ENCODE results near the gene KAZN.

The KAZN gene

DNA sequence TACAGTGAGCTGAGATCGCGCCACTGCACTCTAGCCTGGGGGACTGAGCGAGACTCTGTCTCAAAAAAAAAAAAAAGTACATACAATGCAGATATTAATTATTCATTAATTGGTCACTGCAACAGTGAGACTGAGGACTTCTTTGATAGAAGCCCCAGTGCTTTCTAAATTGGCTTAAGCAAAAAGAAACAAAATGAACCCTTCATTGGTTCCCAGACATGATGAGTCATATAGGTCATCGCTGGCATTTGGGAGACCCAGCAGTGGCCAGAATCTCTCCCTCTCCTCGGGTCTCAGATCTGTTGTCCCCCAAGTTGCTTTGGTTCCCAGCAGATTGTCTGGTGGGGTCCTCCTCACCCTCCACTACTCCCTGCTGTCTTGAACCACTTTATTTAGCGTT is 144.9 kb downstream of the KAZN start:
- H3K4me3 Mint-ChIP-seq: no peak overlapping the region
- peaks cover 25% of the 10 kb centered on the region for H3K27me3 Mint-ChIP-seq
- no peaks in the 10 kb centered on the region for H3K4me1 Mint-ChIP-seq
- DNase-seq (no peak), ATAC-seq (no peak)
- no peaks in the 10 kb centered on the region for H3K36me3 Mint-ChIP-seq (ENCODE audit: low read depth)
- H3K9me3 Mint-ChIP-seq: no peaks in the 10 kb centered on the region
- H3K27ac Mint-ChIP-seq: no peak overlapping the region

GRCh38 chr1:14745001-14745720 is 146.7 kb downstream of the KAZN start:
- H3K9me3 Mint-ChIP-seq: no peaks in the 10 kb centered on the region
- no peak overlapping the region for H3K4me3 Mint-ChIP-seq
- peaks cover 15% of the 10 kb centered on the region for H3K27me3 Mint-ChIP-seq
- no peak overlapping the region for H3K27ac Mint-ChIP-seq
- no peaks in the 10 kb centered on the region for H3K36me3 Mint-ChIP-seq (ENCODE audit: low read depth)
- no peaks in the 10 kb centered on the region for H3K4me1 Mint-ChIP-seq
- DNase-seq (no peak), ATAC-seq (no peak)

- H3K36me3 Mint-ChIP-seq (ENCODE audit: low read depth): no peaks in the 10 kb centered on the region
- ATAC-seq (no peak), DNase-seq (no peak)
- H3K4me3 Mint-ChIP-seq: no peak overlapping the region
- no peaks in the 10 kb centered on the region for H3K4me1 Mint-ChIP-seq
- peaks cover 11% of the 10 kb centered on the region for H3K27me3 Mint-ChIP-seq
- no peaks in the 10 kb centered on the region for H3K9me3 Mint-ChIP-seq
- H3K27ac Mint-ChIP-seq: no peak overlapping the region
These were observed 147.3 kb downstream of the KAZN start for GRCh38 chr1:14745789-14746188.

DNA sequence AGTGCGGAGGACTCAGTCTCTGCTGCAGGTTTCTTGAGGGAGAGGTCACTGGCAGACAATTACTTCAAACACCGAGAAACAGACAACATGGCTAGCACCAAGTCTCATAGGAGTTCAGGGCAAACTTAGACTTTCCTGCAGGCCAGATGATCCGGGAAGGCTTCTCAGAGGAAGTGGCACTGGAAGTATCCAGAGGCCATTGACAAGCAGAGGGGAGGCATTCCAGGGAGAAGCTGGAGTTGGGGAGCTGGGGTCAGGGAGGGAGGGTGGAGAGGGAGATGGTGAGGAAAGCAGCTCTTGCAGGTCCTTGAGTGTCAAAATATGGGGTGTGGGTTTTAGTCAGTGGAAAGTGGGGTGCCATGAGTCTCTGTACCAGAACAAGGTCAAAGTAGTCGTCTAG is 147.9 kb downstream of the KAZN start:
- peaks cover 6% of the 10 kb centered on the region for H3K27me3 Mint-ChIP-seq
- no peak for ATAC-seq
- H3K4me1 Mint-ChIP-seq: no peaks in the 10 kb centered on the region
- H3K36me3 Mint-ChIP-seq (ENCODE audit: low read depth): no peaks in the 10 kb centered on the region
- no peaks in the 10 kb centered on the region for H3K9me3 Mint-ChIP-seq
- no peak for DNase-seq
- no peak overlapping the region for H3K4me3 Mint-ChIP-seq
- H3K27ac Mint-ChIP-seq: no peak overlapping the region

DNA sequence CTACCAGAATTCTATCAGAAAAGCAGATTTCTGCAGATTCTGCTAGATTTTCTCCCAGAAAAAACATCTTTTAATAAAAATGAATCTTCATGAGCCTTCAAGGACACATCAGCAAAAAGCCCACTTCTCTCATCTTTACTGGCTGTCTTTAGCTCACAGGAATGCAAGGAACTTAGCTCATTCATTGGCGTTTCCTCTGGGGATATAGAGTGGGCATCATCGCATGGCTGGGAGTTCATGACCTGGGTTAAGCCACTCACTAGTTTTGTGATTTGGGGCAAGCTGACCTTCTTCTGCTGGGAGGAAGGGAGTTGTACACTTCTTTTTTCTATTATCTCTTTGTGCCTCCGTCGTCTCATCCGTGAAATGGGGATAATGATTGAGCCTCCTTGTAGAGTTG is 149.7 kb downstream of the KAZN start:
- no peak overlapping the region for H3K4me3 Mint-ChIP-seq
- no peaks in the 10 kb centered on the region for H3K36me3 Mint-ChIP-seq (ENCODE audit: low read depth)
- no peaks in the 10 kb centered on the region for H3K9me3 Mint-ChIP-seq
- no peak overlapping the region for H3K27ac Mint-ChIP-seq
- no peaks in the 10 kb centered on the region for H3K27me3 Mint-ChIP-seq
- H3K4me1 Mint-ChIP-seq: no peaks in the 10 kb centered on the region
- no peak for DNase-seq
- ATAC-seq: no peak

- no peak overlapping the region for H3K4me3 Mint-ChIP-seq
- no peaks in the 10 kb centered on the region for H3K9me3 Mint-ChIP-seq
- no peaks in the 10 kb centered on the region for H3K4me1 Mint-ChIP-seq
- DNase-seq (no peak), ATAC-seq (no peak)
- H3K27ac Mint-ChIP-seq: no peak overlapping the region
- no peaks in the 10 kb centered on the region for H3K27me3 Mint-ChIP-seq
- H3K36me3 Mint-ChIP-seq (ENCODE audit: low read depth): no peaks in the 10 kb centered on the region
These were observed 150.5 kb downstream of the KAZN start for GRCh38 chr1:14748977-14749376.

GRCh38 chr1:14750490-14750889 is 152.0 kb downstream of the KAZN start:
- Mint-ChIP-seq H3K27me3 (no peaks in the 10 kb centered on the region), H3K9me3 (no peaks in the 10 kb centered on the region), H3K4me3 (no peak overlapping the region), H3K27ac (no peak overlapping the region), H3K36me3 (ENCODE audit: low read depth) (no peaks in the 10 kb centered on the region), H3K4me1 (no peaks in the 10 kb centered on the region)
- DNase-seq (no peak), ATAC-seq (no peak)

DNA sequence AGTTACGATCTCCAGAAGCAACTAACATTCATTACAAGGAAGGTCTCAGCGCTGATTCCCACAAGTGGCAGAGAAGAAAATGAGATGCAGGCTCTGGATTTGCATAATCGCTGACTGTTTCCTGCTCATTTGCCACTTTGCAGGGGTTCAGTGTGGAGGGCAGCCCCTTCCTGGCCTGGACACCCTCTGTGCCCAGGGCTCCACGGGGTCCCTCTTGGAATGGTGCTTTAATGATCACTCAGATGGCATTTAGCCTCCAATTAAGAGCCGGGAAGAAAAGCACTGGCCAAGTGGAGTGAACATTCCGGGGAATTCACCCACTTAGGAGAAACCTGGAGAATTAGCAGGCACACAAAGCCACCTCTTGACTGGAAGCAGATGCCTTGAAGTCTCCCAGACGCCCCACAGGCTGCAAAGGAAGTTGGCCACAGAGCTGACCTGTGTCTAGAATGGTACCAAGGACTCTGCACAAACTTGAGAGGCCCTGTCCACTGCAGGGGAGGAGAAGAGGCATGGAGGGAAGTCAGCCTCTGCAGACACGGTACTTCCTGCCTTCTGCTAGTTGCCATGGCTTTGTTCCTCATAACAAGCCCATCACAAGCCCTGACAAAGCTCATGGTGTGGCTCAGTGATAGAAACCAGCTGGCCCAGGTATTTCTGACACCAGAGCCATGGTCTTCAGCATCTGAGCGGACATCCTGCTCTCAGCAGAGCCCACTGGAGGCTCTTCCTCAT is 157.2 kb downstream of the KAZN start:
- Mint-ChIP-seq H3K27me3 (no peaks in the 10 kb centered on the region), H3K4me1 (no peaks in the 10 kb centered on the region), H3K36me3 (ENCODE audit: low read depth) (no peaks in the 10 kb centered on the region), H3K27ac (no peak overlapping the region), H3K4me3 (no peak overlapping the region), H3K9me3 (no peaks in the 10 kb centered on the region)
- ATAC-seq: no peak
- DNase-seq: no peak

DNA sequence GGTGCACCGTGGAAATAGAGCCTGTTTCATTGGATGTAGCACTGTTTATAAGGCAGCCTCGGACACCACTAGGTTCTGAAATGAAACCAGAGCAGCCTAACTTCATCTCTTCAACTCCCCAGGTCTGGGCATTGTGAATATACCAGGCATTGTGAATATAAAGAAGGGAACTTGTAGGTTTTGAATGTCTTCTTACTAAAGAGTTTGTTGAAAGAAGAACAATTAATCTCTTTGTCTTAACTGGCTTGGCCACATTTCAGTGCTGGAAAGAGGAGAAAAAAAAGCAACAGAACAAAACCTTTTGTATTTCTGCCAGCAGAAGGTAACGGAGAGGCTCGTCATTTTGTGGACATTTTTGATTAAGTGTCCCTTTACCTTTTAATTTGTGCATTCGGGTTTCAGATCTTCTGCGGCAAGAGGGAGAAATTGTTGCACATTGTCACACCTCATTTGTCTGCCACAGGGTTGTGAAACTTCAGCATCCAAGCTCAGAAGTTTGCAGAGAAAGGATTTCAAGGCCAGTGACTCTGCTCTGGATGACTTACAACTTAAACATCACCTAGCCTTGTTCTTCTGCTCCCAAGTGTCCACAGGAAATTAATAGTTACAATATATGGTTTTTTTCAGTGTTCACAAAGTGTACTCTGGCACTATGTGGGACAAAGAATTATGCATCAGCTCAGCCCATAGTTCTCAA is 158.3 kb downstream of the KAZN start:
- no peaks in the 10 kb centered on the region for H3K27me3 Mint-ChIP-seq
- ATAC-seq (no peak), DNase-seq (no peak)
- H3K27ac Mint-ChIP-seq: no peak overlapping the region
- no peak overlapping the region for H3K4me3 Mint-ChIP-seq
- no peaks in the 10 kb centered on the region for H3K36me3 Mint-ChIP-seq (ENCODE audit: low read depth)
- no peaks in the 10 kb centered on the region for H3K9me3 Mint-ChIP-seq
- H3K4me1 Mint-ChIP-seq: no peaks in the 10 kb centered on the region

- H3K27ac Mint-ChIP-seq: no peak overlapping the region
- peaks cover 3% of the 10 kb centered on the region for H3K27me3 Mint-ChIP-seq
- no peaks in the 10 kb centered on the region for H3K4me1 Mint-ChIP-seq
- ATAC-seq: no peak
- no peaks in the 10 kb centered on the region for H3K36me3 Mint-ChIP-seq (ENCODE audit: low read depth)
- no peaks in the 10 kb centered on the region for H3K9me3 Mint-ChIP-seq
- no peak for DNase-seq
- H3K4me3 Mint-ChIP-seq: no peak overlapping the region
These were observed 158.8 kb downstream of the KAZN start for GRCh38 chr1:14757286-14757625.

DNA sequence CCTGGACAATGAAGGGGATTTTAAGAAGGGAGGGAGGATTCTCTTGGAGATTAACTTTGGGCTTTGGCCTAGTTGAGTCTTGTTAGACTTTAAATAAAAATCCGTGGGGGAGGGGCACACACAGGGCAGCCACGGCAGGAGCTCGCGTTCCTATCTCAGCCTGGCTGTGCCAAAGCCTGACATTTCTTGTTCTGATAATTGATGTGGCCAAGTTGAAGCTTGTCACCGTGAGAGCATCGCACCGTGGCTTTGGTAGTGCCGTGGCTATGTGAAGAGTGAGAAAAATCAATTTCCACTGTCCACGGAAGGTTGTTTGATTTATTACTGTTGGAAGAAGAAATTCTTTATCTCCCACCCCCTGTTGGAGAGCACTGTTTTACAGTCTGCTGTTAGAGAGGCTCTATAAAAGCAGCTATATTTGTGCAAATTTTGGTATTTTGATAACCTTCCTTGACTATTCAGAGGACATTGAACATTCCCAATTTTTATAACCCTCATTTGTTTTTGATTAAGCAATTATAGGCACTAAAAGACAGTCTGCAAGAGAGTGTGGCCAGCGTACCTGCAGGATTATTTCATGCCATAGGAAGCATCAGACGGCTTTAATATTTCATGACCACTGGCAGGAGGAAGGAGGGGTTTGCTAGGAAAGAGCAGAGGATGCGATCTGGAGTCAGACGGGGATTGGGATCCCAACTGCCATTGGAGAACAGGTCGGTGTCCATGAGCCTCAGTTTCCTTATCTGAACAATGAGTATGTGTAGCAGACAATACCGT is 160.7 kb downstream of the KAZN start:
- ATAC-seq (no peak), DNase-seq (no peak)
- Mint-ChIP-seq H3K4me1 (no peaks in the 10 kb centered on the region), H3K36me3 (ENCODE audit: low read depth) (no peaks in the 10 kb centered on the region), H3K27ac (no peak overlapping the region), H3K27me3 (peaks cover 3% of the 10 kb centered on the region), H3K4me3 (no peak overlapping the region), H3K9me3 (no peaks in the 10 kb centered on the region)

GRCh38 chr1:14759843-14760242 is 161.4 kb downstream of the KAZN start:
- Mint-ChIP-seq H3K36me3 (ENCODE audit: low read depth) (no peaks in the 10 kb centered on the region), H3K4me3 (no peak overlapping the region), H3K9me3 (no peaks in the 10 kb centered on the region), H3K27ac (no peak overlapping the region), H3K4me1 (no peaks in the 10 kb centered on the region), H3K27me3 (peaks cover 3% of the 10 kb centered on the region)
- no peak for DNase-seq
- no peak for ATAC-seq

DNA sequence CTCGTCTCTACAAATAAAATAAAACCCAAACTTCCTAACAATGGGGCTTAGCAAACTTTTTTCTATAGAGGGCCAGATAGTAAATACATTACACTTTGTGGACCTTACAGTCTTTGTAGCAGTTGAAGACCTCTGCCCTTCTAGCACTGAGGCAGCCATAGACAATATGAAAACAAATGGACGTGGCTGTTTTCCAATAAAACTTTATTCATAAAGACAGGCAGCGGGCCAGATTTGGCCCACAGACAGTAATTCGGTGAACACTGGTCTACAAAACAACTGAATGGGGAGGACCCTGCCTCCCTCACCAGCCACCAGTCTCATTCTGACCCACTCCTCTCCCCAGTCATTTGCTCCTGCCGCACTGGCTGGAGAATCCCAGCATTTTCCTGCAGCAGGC is 162.3 kb downstream of the KAZN start:
- ATAC-seq (no peak), DNase-seq (no peak)
- Mint-ChIP-seq H3K36me3 (ENCODE audit: low read depth) (no peaks in the 10 kb centered on the region), H3K4me3 (no peak overlapping the region), H3K27ac (no peak overlapping the region), H3K9me3 (no peaks in the 10 kb centered on the region), H3K4me1 (no peaks in the 10 kb centered on the region), H3K27me3 (peaks cover 6% of the 10 kb centered on the region)

DNA sequence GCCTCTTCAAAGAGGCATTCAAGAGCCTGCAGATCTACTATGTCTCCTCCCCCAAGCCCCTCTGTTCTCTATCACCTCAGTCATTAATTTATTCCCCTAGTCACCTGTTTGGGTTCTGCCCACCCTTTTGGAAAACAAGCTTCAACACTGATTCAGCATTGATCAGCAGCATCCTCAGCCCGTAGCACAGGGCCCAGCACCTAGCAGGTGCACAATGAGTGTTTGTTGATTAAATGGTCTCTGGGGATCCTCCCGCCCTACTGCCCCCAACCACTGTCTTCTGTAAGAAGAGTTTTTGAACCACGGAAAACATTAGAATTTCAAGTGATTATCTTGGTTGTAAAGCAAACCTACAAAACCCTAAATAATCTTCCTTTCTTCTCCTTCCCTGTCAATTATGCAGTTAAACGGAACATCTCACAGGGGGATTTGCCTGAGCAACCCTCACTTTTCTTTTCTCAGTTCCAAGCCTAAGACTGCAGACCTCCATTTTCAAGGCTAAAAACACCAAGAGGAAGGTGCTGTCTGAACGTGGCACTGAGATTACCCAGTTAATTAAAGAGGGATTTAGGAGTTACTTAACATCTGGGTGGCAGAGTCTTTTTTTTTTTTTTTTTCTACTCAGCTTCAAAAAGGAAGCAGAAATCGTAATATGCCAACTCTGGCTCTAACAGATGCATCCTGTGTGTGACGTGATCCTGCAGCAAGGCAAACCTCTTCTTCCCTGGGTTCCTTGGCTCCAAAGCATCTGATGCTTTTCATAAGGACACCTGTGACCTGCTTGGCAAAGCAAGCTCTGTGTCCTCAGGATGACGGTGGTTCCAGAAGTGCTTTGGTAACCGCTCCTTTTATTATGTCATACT is 163.0 kb downstream of the KAZN start:
- Mint-ChIP-seq H3K27ac (no peak overlapping the region), H3K36me3 (ENCODE audit: low read depth) (no peaks in the 10 kb centered on the region), H3K4me1 (no peaks in the 10 kb centered on the region), H3K27me3 (peaks cover 6% of the 10 kb centered on the region), H3K4me3 (no peak overlapping the region), H3K9me3 (no peaks in the 10 kb centered on the region)
- DNase-seq: no peak
- ATAC-seq: no peak

Data from activated naive CD8-positive, alpha-beta T cell treated with anti-CD3 and anti-CD28 coated beads, Interleukin-2, amount 50 U/mL, for 24 hours (primary cell).